ENCODE measurements around the gene RSL24D1.

RSL24D1 gene

DNA sequence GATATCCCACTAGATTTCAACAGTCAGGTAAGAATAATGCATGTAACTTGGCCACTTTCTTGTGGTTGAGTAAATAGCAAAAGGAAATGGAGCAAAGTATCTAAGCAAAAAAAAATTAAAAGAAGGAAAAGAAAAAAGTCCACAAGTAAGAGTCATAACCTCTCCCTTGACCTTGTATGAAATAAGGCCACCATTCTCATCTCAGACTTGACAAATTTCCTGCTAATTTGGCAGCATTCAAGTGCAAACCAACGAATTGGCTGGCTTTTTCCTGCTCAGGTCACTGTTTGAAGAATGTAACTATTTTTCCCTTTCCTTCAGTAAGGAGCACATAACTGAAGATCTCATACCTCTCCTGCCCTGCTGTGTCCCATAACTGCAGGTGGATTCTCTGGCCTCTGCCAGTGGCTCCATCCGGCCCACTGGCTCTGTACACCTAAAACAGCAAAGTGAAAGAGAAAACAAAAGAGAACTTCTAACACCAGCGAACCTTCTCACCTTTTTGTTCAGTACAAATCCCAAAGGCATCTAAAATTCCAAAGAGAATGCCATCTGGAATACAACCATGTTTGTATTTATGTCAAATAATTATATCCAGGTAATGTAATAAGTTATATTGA lies 33.4 kb upstream of the RSL24D1 start:
- Mint-ChIP-seq H3K36me3 (peaks cover 8% of the 10 kb centered on the region), H3K27ac (peak overlapping the region; percentile 45), H3K4me1 (no peaks in the 10 kb centered on the region), H3K4me3 (no peak overlapping the region), H3K9me3 (no peaks in the 10 kb centered on the region), H3K27me3 (no peaks in the 10 kb centered on the region)
- DNase-seq (ENCODE audit: low spot score in 2 of 2) (no peak), ATAC-seq (ENCODE audit: low read depth) (no peak)

DNA sequence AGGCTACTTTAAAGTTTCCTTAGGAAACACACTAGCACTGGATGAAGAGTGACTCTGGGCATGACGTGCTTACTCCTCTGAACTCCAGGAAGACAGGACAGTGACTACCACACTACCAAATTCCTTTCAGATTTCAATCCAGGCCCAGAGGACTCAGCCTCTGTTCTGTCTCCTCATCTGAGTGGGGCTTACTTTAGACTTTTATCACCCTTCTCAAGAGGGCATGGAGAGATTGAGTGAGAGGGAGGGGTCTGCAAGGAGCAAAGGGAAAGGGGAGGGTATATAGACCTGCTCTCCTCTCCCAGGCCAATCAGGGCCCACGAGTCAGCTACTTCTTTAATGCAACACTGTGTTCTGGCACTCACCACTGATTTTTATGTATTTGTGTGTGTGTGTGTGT lies 29.4 kb upstream of the RSL24D1 start:
- no peak overlapping the region for H3K27ac Mint-ChIP-seq
- no peak overlapping the region for H3K4me3 Mint-ChIP-seq
- peaks cover 28% of the 10 kb centered on the region for H3K4me1 Mint-ChIP-seq
- ATAC-seq (ENCODE audit: low read depth) (no peak), DNase-seq (ENCODE audit: low spot score in 2 of 2) (no peak)
- peaks cover 3% of the 10 kb centered on the region for H3K36me3 Mint-ChIP-seq
- no peaks in the 10 kb centered on the region for H3K27me3 Mint-ChIP-seq
- H3K9me3 Mint-ChIP-seq = no peaks in the 10 kb centered on the region

GRCh38 chr15:55224892-55225291 lies 28.2 kb upstream of the RSL24D1 start:
- Mint-ChIP-seq H3K4me3 (no peak overlapping the region), H3K36me3 (peaks cover 3% of the 10 kb centered on the region), H3K27me3 (no peaks in the 10 kb centered on the region), H3K4me1 (peaks cover 33% of the 10 kb centered on the region), H3K27ac (no peak overlapping the region), H3K9me3 (no peaks in the 10 kb centered on the region)
- ATAC-seq (ENCODE audit: low read depth) = no peak
- DNase-seq (ENCODE audit: low spot score in 2 of 2) = no peak

DNA sequence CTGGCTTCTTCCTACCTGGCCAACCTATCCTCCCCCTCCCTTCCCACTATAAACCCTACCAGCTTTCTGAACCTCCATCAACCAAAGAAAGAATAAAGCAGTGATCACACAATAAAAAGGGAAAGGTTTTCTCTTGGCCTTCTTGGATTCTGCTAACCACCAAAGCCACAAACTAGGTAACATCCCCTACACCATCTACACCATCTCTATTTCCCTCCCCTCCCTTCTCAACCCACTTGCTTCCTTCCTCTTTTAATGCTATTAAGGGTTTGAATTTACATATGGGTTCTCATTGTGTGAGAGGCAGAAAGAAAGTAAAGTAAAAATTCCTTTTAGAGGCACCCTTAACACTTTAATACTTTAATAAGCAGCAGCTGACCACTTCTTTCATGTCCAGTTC lies 25.8 kb upstream of the RSL24D1 start:
- peaks cover 3% of the 10 kb centered on the region for H3K36me3 Mint-ChIP-seq
- peaks cover 34% of the 10 kb centered on the region for H3K4me1 Mint-ChIP-seq
- peak overlapping the region; percentile 43 for H3K27ac Mint-ChIP-seq
- ATAC-seq (ENCODE audit: low read depth) (peak; percentile 99), DNase-seq (ENCODE audit: low spot score in 2 of 2) (peak in 1 of 2 donors; percentile 46)
- no peaks in the 10 kb centered on the region for H3K27me3 Mint-ChIP-seq
- H3K9me3 Mint-ChIP-seq = no peaks in the 10 kb centered on the region
- H3K4me3 Mint-ChIP-seq = peak overlapping the region; percentile 59

DNA sequence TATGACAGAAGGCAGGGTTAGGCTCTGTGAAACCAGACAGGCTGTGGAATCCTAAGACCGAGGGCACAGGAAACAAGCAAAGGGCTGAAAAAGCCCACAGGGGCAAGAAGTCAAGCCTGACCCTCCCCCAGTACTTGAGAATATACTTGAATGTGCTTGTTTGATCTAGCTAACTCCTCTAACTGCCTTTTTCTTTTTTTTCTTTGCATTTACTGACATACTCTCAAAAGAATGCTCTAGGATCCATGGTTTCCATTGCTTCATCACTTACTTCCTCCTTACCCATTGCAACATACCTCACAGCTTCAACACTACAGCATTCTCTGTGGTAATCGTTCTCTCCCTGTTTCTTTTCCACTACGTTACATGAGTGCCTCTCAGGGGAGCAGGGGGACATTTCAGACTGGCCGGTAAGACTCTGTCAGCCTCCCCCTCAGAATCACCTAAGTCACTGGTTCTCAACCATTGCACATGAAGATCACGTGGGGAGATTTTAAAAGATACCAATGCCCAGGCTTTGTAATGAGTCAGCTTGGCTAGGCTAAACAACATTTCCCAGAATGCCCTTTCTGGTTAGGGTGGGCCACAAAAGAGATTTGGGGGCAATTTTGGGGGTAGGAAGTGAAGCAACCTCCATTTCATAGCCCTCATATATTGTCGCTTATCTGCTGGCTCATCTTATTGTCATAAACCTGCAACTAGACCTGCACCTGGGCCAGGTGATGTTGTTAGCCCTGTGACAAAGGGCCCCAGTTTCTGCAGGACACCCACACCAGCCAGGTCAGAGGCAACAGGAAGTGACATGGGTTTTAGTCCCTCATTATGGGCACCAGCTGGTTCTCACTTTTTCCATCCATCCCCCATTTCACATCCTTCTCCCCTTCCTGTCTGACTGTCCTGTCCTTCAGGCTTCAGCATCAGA lies 24.6 kb upstream of the RSL24D1 start:
- H3K9me3 Mint-ChIP-seq = no peaks in the 10 kb centered on the region
- H3K36me3 Mint-ChIP-seq = peaks cover 3% of the 10 kb centered on the region
- H3K27me3 Mint-ChIP-seq = no peaks in the 10 kb centered on the region
- DNase-seq (ENCODE audit: low spot score in 2 of 2) (no peak), ATAC-seq (ENCODE audit: low read depth) (no peak)
- H3K4me1 Mint-ChIP-seq = peaks cover 35% of the 10 kb centered on the region
- H3K27ac Mint-ChIP-seq = peak overlapping the region; percentile 43
- H3K4me3 Mint-ChIP-seq = peak overlapping the region; percentile 39

DNA sequence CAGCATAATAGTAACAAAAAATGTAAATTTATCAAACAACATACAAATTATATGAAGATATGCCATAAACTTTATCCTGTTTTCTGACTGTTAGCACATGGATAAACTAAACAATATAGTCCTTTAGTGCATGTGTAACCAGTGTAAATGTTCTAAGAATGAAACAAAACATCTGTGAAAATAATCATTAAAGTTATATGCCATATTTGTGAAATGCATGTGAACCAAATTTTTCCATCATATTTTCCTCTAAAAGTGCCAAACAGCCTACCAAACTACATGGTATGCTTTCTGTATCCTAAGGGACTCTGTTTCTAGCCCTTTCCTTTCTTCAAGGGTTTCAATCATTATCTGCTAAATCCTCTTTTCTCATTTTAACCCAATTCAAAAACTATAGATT lies 23.9 kb upstream of the RSL24D1 start:
- Mint-ChIP-seq H3K27me3 (no peaks in the 10 kb centered on the region), H3K4me1 (peaks cover 35% of the 10 kb centered on the region), H3K27ac (no peak overlapping the region), H3K36me3 (no peaks in the 10 kb centered on the region), H3K4me3 (no peak overlapping the region), H3K9me3 (no peaks in the 10 kb centered on the region)
- ATAC-seq (ENCODE audit: low read depth) = no peak
- DNase-seq (ENCODE audit: low spot score in 2 of 2) = no peak

DNA sequence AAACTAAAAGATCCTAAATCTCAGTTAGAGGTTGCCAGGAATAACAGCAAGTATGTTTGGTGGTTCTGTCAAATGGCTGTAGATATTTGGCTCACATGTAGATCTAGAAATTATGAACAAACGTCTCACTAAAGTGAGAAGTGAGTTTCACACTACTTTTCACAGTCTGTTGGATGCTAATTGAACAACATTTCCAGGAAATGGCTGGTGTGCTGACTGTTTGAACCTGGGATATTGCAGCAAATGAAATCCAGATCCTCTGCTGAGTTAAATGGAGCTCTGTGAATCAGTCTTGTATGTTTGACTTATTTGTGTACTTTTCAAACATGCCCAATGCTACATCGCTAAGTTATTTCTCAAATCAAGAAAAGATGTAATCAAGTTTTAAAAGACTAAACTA lies 21.3 kb upstream of the RSL24D1 start:
- no peak overlapping the region for H3K4me3 Mint-ChIP-seq

DNA sequence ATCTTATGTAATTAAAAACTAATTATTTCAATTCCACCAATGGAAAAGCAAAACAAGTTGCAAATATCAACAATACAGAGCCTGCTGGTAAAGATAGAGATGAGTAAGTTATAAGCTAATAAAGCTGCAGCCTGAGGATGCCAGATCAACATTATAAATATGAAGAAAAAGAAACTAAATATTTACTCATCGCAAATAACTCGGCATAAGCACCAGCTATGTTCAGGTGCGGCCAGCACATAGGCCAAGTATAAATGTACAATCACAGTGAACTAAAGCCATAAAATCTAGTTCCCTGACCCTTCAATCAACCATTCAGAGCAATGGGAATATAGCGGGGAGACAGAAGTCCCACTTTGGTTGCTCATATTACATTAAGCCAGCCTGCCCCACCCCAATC lies 7.7 kb upstream of the RSL24D1 start:
- Mint-ChIP-seq H3K9me3 (no peaks in the 10 kb centered on the region), H3K4me1 (no peaks in the 10 kb centered on the region), H3K27ac (no peak overlapping the region), H3K36me3 (peaks cover 6% of the 10 kb centered on the region), H3K27me3 (no peaks in the 10 kb centered on the region), H3K4me3 (no peak overlapping the region)
- ATAC-seq (ENCODE audit: low read depth) (no peak), DNase-seq (ENCODE audit: low spot score in 2 of 2) (no peak)

More for the DNA sequence above, 21.3 kb upstream of the RSL24D1 start:
- no peaks in the 10 kb centered on the region for H3K9me3 Mint-ChIP-seq
- H3K36me3 Mint-ChIP-seq = no peaks in the 10 kb centered on the region
- ATAC-seq (ENCODE audit: low read depth) (no peak), DNase-seq (ENCODE audit: low spot score in 2 of 2) (no peak)
- H3K4me1 Mint-ChIP-seq = peaks cover 25% of the 10 kb centered on the region
- H3K27me3 Mint-ChIP-seq = no peaks in the 10 kb centered on the region
- no peak overlapping the region for H3K27ac Mint-ChIP-seq

DNA sequence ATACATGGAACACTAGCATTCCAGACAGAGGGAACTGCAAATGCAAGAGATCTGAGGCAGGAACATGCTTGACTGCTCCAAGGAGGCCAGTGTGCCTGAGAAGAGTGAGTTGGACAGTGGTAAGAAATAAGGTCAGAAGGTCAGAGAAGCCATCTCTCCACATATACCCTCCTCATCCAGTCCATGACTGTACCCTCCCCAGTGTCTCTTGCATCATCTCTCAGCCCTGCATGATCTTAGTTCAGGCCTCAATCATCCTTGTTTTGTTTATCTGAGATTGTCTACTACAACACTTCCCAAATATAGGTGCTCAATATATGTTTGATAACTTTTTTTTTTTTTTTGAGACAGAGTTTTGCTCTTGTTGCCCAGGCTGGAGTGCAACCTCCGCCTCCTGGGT lies 5.5 kb upstream of the RSL24D1 start:
- Mint-ChIP-seq H3K27ac (peak overlapping the region; percentile 55), H3K27me3 (no peaks in the 10 kb centered on the region), H3K9me3 (peaks cover 4% of the 10 kb centered on the region), H3K36me3 (peaks cover 8% of the 10 kb centered on the region), H3K4me3 (no peak overlapping the region), H3K4me1 (no peaks in the 10 kb centered on the region)
- DNase-seq (ENCODE audit: low spot score in 2 of 2) (no peak), ATAC-seq (ENCODE audit: low read depth) (no peak)

GRCh38 chr15:55198706-55199105 lies 2.0 kb upstream of the RSL24D1 start:
- H3K27ac Mint-ChIP-seq = no peak overlapping the region
- H3K36me3 Mint-ChIP-seq = peaks cover 5% of the 10 kb centered on the region
- no peaks in the 10 kb centered on the region for H3K27me3 Mint-ChIP-seq
- peaks cover 9% of the 10 kb centered on the region for H3K4me1 Mint-ChIP-seq
- H3K4me3 Mint-ChIP-seq = no peak overlapping the region
- H3K9me3 Mint-ChIP-seq = peaks cover 4% of the 10 kb centered on the region
- ATAC-seq (ENCODE audit: low read depth) (no peak), DNase-seq (ENCODE audit: low spot score in 2 of 2) (no peak)

GRCh38 chr15:55197719-55198118 lies 978 bp upstream of the RSL24D1 start:
- no peak for DNase-seq (ENCODE audit: low spot score in 2 of 2)
- Mint-ChIP-seq H3K9me3 (peaks cover 4% of the 10 kb centered on the region), H3K4me3 (no peak overlapping the region), H3K36me3 (peaks cover 7% of the 10 kb centered on the region), H3K27me3 (no peaks in the 10 kb centered on the region), H3K4me1 (peaks cover 9% of the 10 kb centered on the region), H3K27ac (no peak overlapping the region)
- ATAC-seq (ENCODE audit: low read depth) = no peak

GRCh38 chr15:55197362-55197705 lies 593 bp upstream of the RSL24D1 start:
- H3K36me3 Mint-ChIP-seq = peaks cover 7% of the 10 kb centered on the region
- H3K9me3 Mint-ChIP-seq = peaks cover 4% of the 10 kb centered on the region
- no peaks in the 10 kb centered on the region for H3K27me3 Mint-ChIP-seq
- peaks cover 9% of the 10 kb centered on the region for H3K4me1 Mint-ChIP-seq
- H3K4me3 Mint-ChIP-seq = no peak overlapping the region
- DNase-seq (ENCODE audit: low spot score in 2 of 2) (peak in 1 of 2 donors; percentile 5), ATAC-seq (ENCODE audit: low read depth) (peak; percentile 4)
- no peak overlapping the region for H3K27ac Mint-ChIP-seq

GRCh38 chr15:55195996-55196395 lies 745 bp downstream of the RSL24D1 start:
- peaks cover 13% of the 10 kb centered on the region for H3K36me3 Mint-ChIP-seq
- H3K9me3 Mint-ChIP-seq = peaks cover 4% of the 10 kb centered on the region
- H3K27ac Mint-ChIP-seq = no peak overlapping the region
- no peak for DNase-seq (ENCODE audit: low spot score in 2 of 2)
- H3K4me1 Mint-ChIP-seq = peaks cover 9% of the 10 kb centered on the region
- no peak for ATAC-seq (ENCODE audit: low read depth)
- H3K4me3 Mint-ChIP-seq = no peak overlapping the region
- no peaks in the 10 kb centered on the region for H3K27me3 Mint-ChIP-seq

DNA sequence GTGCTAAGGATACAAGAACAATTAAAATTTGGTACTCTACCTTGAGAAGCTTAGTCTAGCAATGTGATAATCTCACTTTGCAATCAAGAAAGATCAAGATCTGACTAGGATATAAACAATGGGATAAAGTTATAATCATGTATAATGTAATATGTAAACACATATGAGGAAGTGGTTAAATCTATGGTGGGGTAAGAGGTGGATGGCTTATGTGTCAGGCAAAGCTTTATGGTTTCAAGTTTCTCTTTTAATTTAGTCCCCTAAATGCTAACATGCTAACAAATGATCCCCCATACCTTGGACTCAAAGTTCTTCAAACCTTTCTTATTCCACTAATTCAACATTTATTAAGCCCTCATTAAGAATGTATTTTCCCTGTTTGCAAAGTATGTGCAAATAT lies 2.5 kb downstream of the RSL24D1 start:
- Mint-ChIP-seq H3K36me3 (peaks cover 11% of the 10 kb centered on the region), H3K4me3 (no peak overlapping the region), H3K27ac (no peak overlapping the region), H3K27me3 (no peaks in the 10 kb centered on the region), H3K4me1 (peaks cover 9% of the 10 kb centered on the region), H3K9me3 (peaks cover 2% of the 10 kb centered on the region)
- DNase-seq (ENCODE audit: low spot score in 2 of 2) (no peak), ATAC-seq (ENCODE audit: low read depth) (no peak)

Data from memory B cell (primary cell).